NCI-H1092 (cell line): ENCODE results near the gene GLB1L2.

Source experiments
- DNase-seq: peaks from one replicate; lab custom pipeline; 2025; lab: John Stamatoyannopoulos, UW

Gene GLB1L2

DNA sequence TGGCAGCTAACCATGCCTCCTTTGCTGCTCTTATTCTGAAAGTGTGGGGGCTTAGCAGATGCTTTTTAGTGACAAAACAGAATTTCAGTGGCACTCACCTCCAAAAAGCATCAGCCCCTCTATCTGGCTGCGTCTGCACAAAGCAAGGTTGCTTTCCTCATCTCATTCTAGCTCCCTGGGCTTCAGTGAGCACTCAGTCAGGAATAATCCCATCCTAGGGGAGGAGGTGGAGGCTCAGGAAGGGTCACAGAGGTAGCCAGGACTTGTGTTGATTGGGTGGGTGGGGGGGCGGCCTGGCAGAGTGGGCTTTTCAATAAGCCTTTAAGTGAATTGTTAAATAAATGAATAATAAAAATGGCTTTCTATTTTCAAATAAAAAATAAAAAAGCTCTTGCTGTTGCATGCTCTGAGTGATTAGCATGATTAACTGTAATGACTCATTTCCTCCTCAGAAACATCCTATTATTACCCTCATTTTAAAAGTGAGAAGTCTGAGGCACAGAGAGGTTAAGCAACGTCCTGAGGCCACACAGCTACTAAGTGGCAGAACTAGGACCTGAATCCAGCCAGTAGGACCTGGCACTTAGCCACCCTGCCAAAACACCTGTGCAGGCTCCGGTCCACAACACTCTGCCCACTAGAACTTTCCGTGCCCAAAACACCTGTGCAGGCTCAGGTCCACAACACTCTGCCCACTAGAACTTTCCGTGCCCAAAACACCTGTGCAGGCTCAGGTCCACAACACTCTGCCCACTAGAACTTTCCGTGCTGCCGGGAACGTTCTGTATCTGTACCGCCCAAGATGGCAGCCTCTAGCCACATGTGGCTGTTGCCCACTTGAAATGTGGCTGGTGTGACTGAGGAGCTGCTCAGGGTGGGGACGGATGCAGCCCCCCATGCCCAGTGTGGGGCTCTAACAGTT is 74.7 kb downstream of the GLB1L2 start:
- DNase-seq: no peak

DNA sequence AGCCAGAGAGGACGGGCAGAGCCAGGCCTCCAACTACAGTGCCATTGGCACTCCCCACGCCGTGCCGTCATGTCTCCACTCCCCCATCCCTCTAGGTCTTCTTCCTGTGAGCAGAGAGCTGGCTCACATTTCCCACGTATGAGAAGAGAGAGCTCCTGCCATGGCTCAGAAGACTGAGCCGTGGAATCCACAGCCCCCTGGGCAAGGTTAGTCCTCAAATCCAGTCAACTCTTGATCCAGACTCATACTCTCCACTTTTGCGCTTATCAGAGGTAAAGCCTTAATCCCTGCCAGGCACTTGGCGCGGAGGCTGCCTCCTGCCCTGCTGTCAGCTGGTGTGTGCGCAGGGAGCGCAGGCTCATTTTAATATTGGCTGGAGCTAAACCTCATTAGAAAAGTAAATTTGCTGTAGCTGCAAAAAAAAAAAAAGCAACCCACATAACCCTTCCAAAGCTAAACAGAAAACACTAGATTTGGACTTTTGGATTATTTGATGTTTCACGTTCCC is 75.6 kb downstream of the GLB1L2 start:
- DNase-seq: no peak

DNA sequence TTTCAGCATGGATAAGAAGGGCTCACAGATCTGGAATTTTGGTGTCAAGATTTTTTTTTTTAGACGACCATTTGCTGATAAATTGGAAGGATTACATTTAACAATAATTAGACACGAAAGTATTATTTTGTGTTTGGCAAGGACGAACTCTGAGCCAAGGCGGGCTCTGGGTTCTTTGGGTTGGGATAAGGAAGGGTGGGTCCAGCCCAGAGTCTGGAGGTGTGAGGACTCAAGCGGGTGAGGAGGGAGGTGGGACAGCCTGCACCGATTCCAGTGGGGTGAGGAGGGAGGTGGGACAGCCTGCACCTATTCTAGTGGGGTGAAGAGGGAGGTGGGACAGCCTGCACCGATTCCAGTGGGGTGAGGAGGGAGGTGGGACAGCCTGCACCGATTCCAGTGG is 76.1 kb downstream of the GLB1L2 start:
- no peak for DNase-seq

DNA sequence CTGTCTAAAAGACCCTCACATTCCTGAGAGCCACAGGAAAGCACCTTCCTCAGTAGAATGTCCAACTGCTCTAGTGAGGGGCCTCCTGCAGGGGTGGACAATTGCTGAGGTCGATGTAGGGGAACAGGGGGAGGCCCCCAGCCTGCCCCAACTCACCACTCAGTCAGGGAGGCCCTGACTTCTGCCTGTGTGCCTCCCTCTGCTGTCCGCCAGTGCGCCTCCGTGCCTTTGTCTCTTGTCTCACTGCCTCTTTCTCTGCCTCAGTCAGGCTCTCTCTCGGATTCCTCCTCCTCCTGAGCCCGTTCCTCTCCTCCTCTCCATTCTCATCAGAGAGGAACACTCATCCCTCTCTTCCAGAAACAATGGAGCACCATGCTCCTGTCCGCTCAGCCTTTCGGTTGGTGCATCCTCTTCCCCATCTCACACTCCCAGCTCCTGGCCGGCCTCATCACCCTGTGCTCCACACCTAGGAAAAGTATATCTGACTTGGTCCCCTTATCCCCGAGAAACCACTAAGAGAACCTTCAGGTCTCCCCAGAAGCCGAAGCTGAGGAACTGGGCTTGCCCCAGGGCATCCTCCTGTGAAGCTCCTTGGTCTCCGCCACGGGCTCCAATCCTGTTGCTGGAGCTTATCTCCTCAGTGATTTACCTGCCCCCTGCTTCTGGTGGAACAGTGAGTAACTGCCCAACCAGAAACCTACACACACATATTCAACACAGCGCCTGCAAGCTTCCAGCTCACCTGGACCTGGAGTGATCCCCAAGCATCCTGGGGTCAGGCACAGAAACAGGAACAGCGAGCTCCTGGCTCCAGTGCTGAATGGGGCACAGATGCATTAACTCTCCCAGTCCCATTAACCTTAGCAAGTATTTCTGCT is 78.0 kb downstream of the GLB1L2 start:
- DNase-seq: no peak

DNA sequence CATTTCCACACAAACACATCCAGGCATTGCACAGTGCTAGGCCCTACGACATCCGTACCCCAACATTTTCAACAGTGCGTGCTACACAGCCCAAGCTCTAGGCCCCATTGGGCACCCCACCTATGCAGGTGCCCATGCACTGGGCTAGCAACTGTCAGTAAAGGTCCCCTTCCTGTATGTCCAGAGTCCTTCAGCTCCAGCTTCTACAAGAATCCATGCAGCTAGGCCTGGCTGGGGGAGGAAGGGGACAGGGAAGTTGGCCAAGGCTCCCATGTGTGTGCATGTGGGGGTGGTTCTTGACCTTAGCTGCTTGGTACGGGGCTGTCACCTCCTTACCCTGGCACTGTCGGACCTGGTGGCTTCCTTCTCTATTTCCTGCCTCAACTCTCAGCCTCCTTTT is 79.0 kb downstream of the GLB1L2 start:
- DNase-seq: no peak

DNA sequence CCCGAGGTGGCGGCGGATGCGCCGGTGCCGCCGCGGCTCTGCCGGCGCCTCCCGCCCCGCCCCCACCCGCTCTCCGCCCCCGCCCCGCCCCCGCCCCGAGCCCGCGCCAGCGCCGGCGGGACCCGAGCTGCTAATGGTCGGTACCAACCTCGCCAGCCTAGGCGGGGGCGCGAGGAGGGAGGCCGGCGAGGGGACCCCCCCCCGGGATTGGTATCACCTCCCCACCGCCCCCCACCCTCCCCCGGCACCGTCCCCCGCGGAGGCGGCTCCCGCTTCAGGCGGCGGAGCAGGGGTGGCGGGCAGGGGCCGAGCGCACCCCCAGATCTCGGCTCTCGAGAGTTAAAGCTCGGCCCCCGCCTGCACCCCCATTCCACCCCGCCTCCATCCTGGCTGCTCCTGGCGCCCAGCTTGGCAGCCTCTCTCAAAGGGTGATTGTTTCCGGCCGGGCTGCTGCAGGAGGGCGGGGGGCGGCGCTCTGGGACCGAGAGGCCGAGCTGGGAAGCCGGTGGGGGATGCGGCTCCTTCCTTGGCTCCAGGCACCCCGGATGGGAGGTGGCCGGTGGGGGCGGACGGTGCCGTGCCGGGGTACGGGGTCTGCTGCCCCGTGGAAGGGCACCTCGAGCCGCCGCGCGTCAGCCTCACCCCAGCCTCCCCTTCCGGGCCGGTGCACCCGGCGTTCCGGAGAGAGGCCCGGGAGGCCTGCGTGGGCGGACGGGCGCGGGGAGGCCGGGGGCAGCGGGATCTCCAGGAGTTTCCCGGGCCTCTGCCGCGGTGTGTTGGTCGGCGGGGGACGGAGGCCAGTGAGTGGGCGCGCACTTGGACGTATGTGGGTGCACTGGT is 80.6 kb downstream of the GLB1L2 start, which contains the start of gene B3GAT1:
Gene B3GAT1, minus strand, starts transcription at position 40 of the 840 bp plus-strand sequence. CDS start 24,583 bp downstream, outside the sequence.
- DNase-seq: peak; percentile 46

DNA sequence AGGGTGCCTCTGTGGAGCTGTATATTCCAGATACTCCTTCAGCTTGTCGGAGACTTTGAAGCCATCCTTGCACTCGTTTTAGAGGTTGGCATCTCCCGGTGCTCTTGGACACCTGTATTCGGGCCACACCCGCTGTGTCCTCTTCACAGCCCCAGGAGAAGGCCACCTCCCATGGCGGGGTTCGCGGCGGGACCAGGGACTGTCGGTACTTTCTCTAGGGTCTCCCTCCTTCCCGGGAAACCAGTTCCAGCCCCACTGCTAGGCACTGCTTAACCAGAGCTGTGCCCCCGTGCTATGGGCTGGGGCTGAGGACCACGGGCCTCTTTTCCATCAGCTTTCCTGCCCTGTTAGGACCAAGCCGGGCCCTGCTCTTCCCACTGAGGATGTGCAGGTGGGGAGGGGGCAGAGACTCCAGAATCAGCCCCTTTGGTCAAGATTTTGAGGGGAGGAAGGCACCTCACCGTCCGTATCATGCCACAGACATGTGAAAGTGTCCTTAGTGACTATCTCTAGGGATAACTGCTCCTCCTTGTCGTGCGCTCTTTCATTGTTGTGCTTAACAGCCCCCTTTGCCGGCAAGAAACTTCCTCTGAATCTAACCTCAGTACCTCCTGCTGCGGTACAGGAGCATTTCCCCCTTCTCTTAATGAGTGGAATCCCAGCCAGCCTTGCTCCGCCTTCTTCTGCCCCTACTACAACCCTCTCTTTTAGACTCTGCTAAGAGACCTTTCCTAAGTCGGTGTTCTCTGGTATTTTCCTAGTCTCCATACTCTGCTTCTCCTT is 81.4 kb downstream of the GLB1L2 start:
- no peak for DNase-seq

DNA sequence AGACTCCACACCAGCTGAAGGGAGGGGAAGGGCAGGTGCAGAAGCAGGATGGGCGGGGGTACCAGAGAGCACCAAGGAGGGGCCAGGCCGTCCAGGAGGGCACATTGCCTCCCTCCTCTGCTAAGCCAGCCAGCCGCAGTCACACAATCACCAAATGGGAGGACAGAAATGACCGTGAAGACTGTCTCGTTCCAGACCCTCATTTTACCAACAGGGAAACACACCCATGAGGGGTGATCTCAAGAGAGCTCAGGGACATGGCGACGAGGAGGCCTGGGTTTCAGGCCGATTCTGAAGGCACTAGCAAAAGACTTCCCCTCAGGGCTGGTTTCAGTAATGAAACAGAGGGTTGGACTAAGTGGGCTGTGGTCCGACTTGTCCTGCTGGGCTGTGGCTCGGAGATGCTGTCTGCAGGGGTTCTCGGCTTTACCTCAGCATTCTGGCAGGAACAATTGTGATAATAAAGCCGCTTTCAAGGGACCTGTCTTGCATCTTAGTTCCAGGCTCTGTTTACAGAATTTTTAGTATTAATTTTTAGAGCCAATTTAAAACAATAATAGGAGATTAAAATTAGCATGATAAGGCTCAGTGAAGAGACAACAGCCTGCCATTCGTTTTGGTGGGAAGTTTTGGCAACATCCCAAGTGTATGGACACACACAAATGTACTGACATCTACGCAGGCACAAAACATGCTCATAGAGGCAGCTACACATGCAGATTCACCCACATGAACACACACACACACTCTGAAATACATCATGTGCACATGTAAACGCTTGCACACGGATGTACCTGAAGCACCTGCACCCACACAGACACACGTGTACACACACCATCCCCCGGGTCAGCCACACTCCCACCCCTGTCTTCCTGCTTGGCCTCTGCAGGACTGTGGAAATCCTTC is 82.3 kb downstream of the GLB1L2 start:
- DNase-seq: no peak

DNA sequence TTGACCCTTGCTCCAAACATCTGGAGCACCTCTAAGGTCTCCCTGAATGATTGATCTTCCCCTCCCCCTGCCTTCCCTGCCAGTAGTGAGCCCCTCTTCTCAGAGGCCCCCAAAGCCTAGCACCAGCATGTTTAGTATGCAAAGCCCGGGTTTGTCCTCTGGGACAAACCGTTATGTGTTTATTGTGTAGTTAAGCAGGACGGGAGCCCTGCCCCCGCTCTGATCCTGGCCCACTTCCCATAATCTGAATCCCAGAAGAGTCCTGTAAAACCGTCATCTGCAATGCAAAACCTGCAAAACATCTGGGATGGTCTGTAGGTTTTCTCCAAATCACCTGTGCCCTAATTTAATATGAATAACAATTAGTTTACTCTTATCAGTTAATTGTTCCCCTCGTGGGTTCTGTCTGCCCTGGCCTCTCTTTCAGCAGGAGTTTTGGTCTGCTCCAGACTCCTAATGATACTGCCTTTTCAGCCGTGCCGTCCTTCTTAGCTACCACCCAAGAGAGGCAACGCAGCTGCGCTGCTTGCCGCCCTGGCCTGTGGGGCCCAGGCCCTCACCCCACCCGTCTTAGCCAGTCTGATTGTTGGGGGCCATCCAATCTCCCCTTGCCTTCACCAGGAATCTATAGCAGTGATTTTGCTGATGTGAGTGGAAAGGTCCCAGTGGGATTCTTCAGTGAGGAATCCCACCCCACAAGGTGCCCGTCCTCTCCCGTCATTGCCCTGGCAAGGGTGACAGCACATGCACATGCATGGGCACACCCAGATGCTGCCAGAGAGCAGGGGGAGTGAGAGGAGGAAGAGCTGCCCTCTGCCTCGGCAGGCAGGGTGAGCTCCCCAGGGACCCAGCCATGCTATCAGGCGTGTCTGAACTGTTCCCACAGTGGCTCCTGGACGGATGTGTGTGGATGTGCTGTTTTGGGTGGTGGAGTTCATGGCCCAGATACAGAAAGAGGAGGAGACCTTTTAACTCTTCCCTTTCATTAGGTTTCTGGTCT is 83.3 kb downstream of the GLB1L2 start:
- no peak for DNase-seq

DNA sequence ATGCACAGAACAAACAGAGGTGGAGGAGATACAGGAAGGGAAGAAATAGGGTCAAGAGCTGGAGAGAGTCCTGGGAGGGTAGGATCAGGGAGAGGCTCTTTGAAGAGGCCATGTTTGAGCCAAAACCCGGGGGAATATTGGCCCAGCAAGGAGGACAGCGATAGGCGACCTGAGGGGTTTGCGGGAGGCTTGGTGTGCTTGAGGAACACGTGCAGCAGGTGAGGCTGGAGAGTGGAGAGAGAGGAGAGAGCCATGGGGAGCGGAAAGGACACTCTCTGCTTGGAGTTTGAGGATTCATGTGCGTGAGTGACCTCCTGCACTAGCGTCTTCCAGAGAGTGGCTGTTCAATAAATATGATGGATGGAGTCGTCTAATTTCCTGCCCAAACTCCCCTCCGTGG is 84.9 kb downstream of the GLB1L2 start:
- DNase-seq: no peak

DNA sequence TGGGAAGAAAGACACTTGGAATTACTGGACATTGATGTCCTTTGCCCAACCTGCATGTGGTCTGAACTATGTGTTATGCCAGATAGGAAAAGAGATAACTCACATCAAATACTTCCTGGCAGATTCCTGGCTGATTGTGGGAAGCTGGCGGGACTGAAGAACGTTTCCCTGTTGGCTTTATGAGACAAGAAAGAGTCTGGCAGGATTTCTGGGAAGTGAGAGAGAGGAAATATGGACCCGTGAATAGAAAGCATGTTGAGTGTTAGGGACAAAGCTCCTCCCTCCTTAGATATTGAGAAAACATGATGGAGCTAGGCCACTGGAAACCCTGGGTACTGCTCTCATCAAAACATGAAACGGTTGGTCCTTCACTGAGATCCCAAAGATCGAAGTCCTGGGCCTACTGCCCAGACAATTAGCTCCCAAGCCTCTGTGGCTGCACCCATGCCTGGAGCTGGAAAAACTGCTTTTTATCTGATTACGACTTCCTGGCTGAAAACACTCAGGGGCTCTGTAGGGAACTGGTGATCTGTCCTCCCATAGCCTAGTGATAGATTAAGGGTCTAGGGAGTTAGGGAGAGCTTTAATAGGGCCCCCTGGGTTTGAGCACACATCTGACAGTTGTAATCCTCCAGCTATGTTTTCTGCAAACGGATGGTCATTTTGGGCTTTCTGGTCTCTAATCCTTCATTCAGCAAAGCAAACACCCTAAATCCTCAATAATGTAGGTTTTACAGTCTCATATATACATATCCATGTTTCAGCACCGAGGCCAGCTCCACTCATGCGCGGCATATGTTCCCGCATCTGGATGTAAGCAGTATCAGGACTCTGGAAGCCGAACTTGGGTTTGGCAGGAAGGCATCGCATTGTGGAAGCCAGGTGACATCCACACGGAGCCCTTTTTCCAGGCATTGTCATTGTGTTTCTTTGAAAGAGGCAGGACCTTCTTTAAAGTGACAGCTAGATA is 86.4 kb downstream of the GLB1L2 start:
- DNase-seq: no peak

DNA sequence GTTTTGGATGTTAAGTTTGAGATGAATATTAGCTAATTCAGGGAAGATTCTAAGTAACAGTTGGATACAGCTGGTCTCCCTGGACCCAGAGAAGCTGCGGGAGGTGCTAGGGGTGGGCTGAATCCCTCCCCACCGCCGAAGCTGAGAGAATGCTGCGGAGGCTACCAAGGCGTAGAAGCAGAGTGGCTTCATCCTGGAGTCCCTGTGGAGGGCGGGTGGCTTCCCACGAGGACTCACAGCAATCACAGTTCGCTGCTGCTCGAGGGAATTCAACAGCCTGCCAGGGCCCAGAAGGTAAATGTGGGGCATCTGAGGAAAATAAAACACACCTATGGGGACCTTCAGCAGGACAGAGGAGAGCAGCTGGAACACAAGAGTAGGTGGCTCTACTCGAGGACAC is 91.3 kb downstream of the GLB1L2 start:
- no peak for DNase-seq

DNA sequence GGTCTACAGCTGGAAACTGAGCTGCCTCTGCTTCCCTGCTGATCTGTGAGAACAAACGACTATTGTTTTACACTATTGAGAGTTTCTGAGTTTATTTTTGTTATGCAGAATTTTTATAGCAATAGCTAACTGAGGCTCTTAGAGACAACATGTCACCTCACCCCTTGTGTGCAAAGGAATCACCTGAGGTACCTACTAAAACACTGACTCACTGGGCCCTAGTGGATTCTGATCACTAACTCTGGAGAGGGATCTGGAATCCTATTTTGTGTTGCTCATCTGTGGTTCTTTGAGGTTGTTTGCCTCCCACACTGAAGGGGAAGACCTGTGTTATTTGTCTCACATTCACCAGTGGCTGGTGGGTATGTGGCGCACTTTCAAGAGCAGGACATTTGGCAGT is 93.6 kb downstream of the GLB1L2 start:
- no peak for DNase-seq
